RWPE1 (cell line): ENCODE measurements around the gene DAZAP2.
"Not testable (repeated sequence)": the region's sequence is repeated elsewhere in the genome, so short reads cannot be mapped to it uniquely, and the experiment has no call there.

Source experiments
- CTCF ChIA-PET: fragments of 350-600 bp; sonication (Branson Sonifier 250); formaldehyde crosslinking; extraction: SDS; loops from one replicate; lab custom pipeline; 2021; lab: Yijun Ruan, JAX
- POLR2A ChIA-PET: fragments of 400-600 bp; formaldehyde crosslinking; extraction: SDS; loops from one replicate; lab custom pipeline; 2020; ENCODE audit warnings: antibody characterized with exemption; ENCODE audit not compliant: low non-redundant PET; lab: Yijun Ruan, JAX
- DNase-seq: peaks from one replicate; pipeline ENCODE4 v3.0.0; 2012; ENCODE audit warnings: low spot score
- H3K27ac ChIP-seq: fragments of 450-650 bp; 2 replicates; pipeline ENCODE4 v1.5.1; 2017
- TF ChIP-seq, protein P1 (sequence below): fragments of 450-650 bp; conservative IDR thresholded peaks from 2 replicates; pipeline ENCODE4 v1.5.1; 2017; ENCODE audit warnings: low read depth, mild to moderate bottlenecking

DAZAP2 gene

DNA sequence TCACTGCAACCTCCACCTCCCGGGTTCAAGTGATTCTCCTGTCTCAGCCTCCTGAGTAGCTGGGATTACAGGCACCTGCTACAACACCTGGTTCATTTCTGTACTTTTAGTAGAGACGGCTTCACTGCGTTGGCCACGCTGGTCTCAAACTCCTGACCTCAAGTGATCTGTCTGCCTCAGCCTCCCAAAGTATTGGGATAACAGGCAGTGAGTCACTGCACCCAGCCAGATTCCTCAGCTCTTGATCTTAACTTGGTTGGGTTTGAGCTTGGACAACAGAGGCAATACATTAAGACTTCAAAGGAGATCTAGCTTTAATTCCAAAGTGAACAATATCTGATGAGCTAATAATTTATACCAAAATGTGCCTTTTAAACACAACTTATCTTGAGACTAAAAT lies 5.6 kb downstream of the DAZAP2 start:
- no peak for DNase-seq
- ChIA-PET POLR2A (no interaction called here), CTCF (no interaction called here)
- TF ChIP-seq, protein P1, sequence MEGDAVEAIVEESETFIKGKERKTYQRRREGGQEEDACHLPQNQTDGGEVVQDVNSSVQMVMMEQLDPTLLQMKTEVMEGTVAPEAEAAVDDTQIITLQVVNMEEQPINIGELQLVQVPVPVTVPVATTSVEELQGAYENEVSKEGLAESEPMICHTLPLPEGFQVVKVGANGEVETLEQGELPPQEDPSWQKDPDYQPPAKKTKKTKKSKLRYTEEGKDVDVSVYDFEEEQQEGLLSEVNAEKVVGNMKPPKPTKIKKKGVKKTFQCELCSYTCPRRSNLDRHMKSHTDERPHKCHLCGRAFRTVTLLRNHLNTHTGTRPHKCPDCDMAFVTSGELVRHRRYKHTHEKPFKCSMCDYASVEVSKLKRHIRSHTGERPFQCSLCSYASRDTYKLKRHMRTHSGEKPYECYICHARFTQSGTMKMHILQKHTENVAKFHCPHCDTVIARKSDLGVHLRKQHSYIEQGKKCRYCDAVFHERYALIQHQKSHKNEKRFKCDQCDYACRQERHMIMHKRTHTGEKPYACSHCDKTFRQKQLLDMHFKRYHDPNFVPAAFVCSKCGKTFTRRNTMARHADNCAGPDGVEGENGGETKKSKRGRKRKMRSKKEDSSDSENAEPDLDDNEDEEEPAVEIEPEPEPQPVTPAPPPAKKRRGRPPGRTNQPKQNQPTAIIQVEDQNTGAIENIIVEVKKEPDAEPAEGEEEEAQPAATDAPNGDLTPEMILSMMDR = no peak
- no peak overlapping the region for H3K27ac ChIP-seq

- H3K27ac ChIP-seq = no peak overlapping the region
- no peak for DNase-seq
- TF ChIP-seq, protein P1 = no peak
- ChIA-PET CTCF (no interaction called here), POLR2A (no interaction called here)
These were observed 7.0 kb downstream of the DAZAP2 start for GRCh38 chr12:51245476-51246253.

DNA sequence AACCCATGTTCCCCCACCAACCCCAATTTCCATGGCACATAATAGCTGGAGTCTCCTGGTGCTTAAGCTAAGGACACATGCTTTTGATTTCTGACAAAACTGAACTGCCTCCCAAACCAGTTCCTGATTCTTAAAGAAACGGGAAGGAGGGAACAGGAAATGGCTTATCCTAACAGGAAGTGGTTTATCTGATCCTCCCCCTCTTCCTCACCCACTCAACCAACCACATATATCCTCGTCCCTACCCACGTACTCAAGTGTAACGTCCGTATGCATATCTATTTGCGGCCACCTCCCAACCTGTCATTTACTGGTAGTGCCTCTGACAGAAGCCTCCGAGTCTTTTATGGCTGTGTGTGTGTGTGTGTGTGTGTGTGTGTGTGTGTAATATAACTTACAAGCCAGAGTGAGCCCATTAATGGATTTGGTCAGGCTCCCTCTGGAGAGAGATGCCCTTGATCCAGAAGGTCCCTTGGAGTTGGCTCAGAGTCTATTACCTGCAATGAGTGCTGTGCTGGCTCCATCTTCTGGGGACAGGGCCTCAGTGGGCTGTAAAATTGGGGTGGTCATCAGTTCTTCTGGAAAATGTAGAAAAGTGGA lies 7.7 kb downstream of the DAZAP2 start:
- TF ChIP-seq, protein P1 = no peak
- CTCF ChIA-PET = no interaction called here
- no peak for DNase-seq
- no peak overlapping the region for H3K27ac ChIP-seq
- POLR2A ChIA-PET = no interaction called here

GRCh38 chr12:51247523-51248206 lies 9.0 kb downstream of the DAZAP2 start:
- TF ChIP-seq, protein P1 = no peak
- CTCF ChIA-PET = no interaction called here
- POLR2A ChIA-PET = no interaction called here
- 0 out of 2 replicates have a peak overlapping the region, but pooled peaks have one; percentile 12 for H3K27ac ChIP-seq
- no peak for DNase-seq

GRCh38 chr12:51253276-51253675 lies 14.7 kb downstream of the DAZAP2 start:
- POLR2A ChIA-PET = no interaction called here
- CTCF ChIA-PET = no interaction called here
- TF ChIP-seq, protein P1 = no peak

GRCh38 chr12:51254536-51254935 lies 15.9 kb downstream of the DAZAP2 start:
- DNase-seq = no peak
- CTCF ChIA-PET = no interaction called here
- POLR2A ChIA-PET = no interaction called here

More at GRCh38 chr12:51253276-51253675, 14.7 kb downstream of the DAZAP2 start:
- DNase-seq = no peak
- no peak overlapping the region for H3K27ac ChIP-seq

GRCh38 chr12:51259600-51259999 lies 21.0 kb downstream of the DAZAP2 start:
- CTCF ChIA-PET = interaction anchor here (0.6 to 1.0 kb wide), 2 partner anchors 82 to 255 kb away, joined by 3 to 5 read pairs; no protein-coding TSS in a partner anchor
- DNase-seq, POLR2A ChIA-PET, H3K27ac ChIP-seq: not testable (repeated sequence)

More at GRCh38 chr12:51254536-51254935, 15.9 kb downstream of the DAZAP2 start:
- TF ChIP-seq, protein P1 = no peak
- H3K27ac ChIP-seq = no peak overlapping the region
